GM21737 (cell line): ENCODE data around the gene MAGI2.
"Not testable (repeated sequence)": the region's sequence is repeated elsewhere in the genome, so short reads cannot be mapped to it uniquely, and the experiment has no call there.

Source experiments
- ATAC-seq: cut with Tn5 transposase; IDR thresholded peaks from one replicate; pipeline ENCODE4 v1.9.1; 2021; ENCODE audit warnings: mild to moderate bottlenecking, moderate library complexity; ENCODE audit not compliant: unreplicated experiment

Gene MAGI2

GRCh38 chr7:78329001-78329655, 1124.3 kb downstream of the MAGI2 start:
- ATAC-seq: no peak

GRCh38 chr7:78327718-78328117, 1125.7 kb downstream of the MAGI2 start:
- ATAC-seq: no peak

GRCh38 chr7:78326876-78327275, 1126.6 kb downstream of the MAGI2 start:
- no peak for ATAC-seq

- ATAC-seq: no peak
These were observed 1127.3 kb downstream of the MAGI2 start for GRCh38 chr7:78326189-78326588.

- ATAC-seq: no peak
These were observed 1130.3 kb downstream of the MAGI2 start for GRCh38 chr7:78323118-78323517.

GRCh38 chr7:78322231-78322630, 1131.2 kb downstream of the MAGI2 start:
- not testable (repeated sequence) for ATAC-seq

- no peak for ATAC-seq
These were observed 1136.1 kb downstream of the MAGI2 start for GRCh38 chr7:78317371-78317770.

- ATAC-seq: no peak
These were observed 1137.4 kb downstream of the MAGI2 start for GRCh38 chr7:78316110-78316509.

- no peak for ATAC-seq
These were observed 1138.3 kb downstream of the MAGI2 start for GRCh38 chr7:78315119-78315518.

GRCh38 chr7:78311181-78311580, 1142.3 kb downstream of the MAGI2 start:
- ATAC-seq: no peak

- ATAC-seq: no peak
These were observed 1145.6 kb downstream of the MAGI2 start for GRCh38 chr7:78307892-78308291.

GRCh38 chr7:78306634-78307033, 1146.8 kb downstream of the MAGI2 start:
- ATAC-seq: no peak

GRCh38 chr7:78301407-78301806, 1152.1 kb downstream of the MAGI2 start:
- ATAC-seq: no peak

- no peak for ATAC-seq
These were observed 1154.4 kb downstream of the MAGI2 start for GRCh38 chr7:78299088-78299487.

- ATAC-seq: no peak
These were observed 1156.7 kb downstream of the MAGI2 start for GRCh38 chr7:78296644-78297371.

GRCh38 chr7:78296046-78296597, 1157.3 kb downstream of the MAGI2 start:
- no peak for ATAC-seq

- not testable (repeated sequence) for ATAC-seq
These were observed 1164.0 kb downstream of the MAGI2 start for GRCh38 chr7:78289471-78289870.

GRCh38 chr7:78284945-78285344, 1168.5 kb downstream of the MAGI2 start:
- no peak for ATAC-seq

GRCh38 chr7:78280276-78280675, 1173.2 kb downstream of the MAGI2 start:
- ATAC-seq: no peak

GRCh38 chr7:78279457-78279856, 1174.0 kb downstream of the MAGI2 start:
- ATAC-seq: no peak

- ATAC-seq: no peak
These were observed 1174.4 kb downstream of the MAGI2 start for GRCh38 chr7:78279032-78279431.

- ATAC-seq: no peak
These were observed 1186.3 kb downstream of the MAGI2 start for GRCh38 chr7:78267141-78267540.
